MCF 10A (cell line): ENCODE results near the gene IRAK3. TPM values are rescaled to one million over a fixed set of nuclear protein-coding genes. Genes with fewer than 3 reads are reported as not detected.

Experiments
- BruUV-seq: library from RNA; stranded (reverse); fragments of 400-500 nt; replicated peaks from 2 replicates; lab custom pipeline; 2021; lab: Mats Ljungman, UMichigan
- CTCF ChIA-PET: fragments of 300-600 bp; sonication (Branson Sonifier 250); formaldehyde crosslinking; extraction: SDS; loops from one replicate; lab custom pipeline; 2021; ENCODE audit warnings: antibody characterized with exemption, inconsistent platforms; lab: Yijun Ruan, JAX
- POLR2A ChIA-PET: fragments of 300-600, 350-650 bp; sonication (Branson Sonifier 250); formaldehyde crosslinking; extraction: SDS; loops from one replicate; lab custom pipeline; 2020; ENCODE audit warnings: antibody characterized with exemption, inconsistent platforms; lab: Yijun Ruan, JAX
- DNase-seq: peaks from one replicate; pipeline ENCODE4 v3.0.0-alpha.2; 2018; ENCODE audit not compliant: unreplicated experiment
- H3K27ac Mint-ChIP-seq: one replicate; pipeline ENCODE4 v1.8.0; 2022; ENCODE audit warnings: mild to moderate bottlenecking, low read depth, mixed read lengths; ENCODE audit not compliant: unreplicated experiment
- H3K27me3 Mint-ChIP-seq: one replicate; pipeline ENCODE4 v1.8.0; 2022; ENCODE audit warnings: mixed read lengths; ENCODE audit not compliant: insufficient read depth, unreplicated experiment
- H3K36me3 Mint-ChIP-seq: one replicate; pipeline ENCODE4 v1.8.0; 2022; ENCODE audit warnings: mild to moderate bottlenecking, moderate library complexity, mixed read lengths; ENCODE audit not compliant: insufficient read depth, unreplicated experiment
- H3K4me1 Mint-ChIP-seq: one replicate; pipeline ENCODE4 v1.8.0; 2022; ENCODE audit warnings: mixed read lengths; ENCODE audit not compliant: insufficient read depth, unreplicated experiment
- H3K4me3 Mint-ChIP-seq: one replicate; pipeline ENCODE4 v1.8.0; 2022; ENCODE audit warnings: mild to moderate bottlenecking, moderate library complexity, mixed read lengths; ENCODE audit not compliant: unreplicated experiment
- H3K9me3 Mint-ChIP-seq: one replicate; pipeline ENCODE4 v1.8.0; 2022; ENCODE audit warnings: mixed read lengths; ENCODE audit not compliant: unreplicated experiment
- CTCF ChIP-seq: fragments of 200-600 bp; IDR thresholded peaks from one replicate; pipeline ENCODE4 v1.8.0; 2022; ENCODE audit warnings: antibody characterized with exemption, mild to moderate bottlenecking; ENCODE audit not compliant: unreplicated experiment
- intact Hi-C: fragments of 100-400 bp; cut with micrococcal nuclease; formaldehyde crosslinking; loops from 2 replicates; pipeline ENCODE4 v1.14.1; 2022
- total RNA-seq: library from RNA; stranded (reverse); gene quantifications from 2 replicates; pipeline ENCODE4 v1.2.3, GENCODE V29; 2022

Gene IRAK3
- total RNA-seq, 1 experiment from 2014 or later: not detected

GRCh38 chr12:66280561-66280960 lies 91.5 kb downstream of the IRAK3 start:
- no TSS peak for BruUV-seq
- Mint-ChIP-seq H3K27ac (no peak overlapping the region), H3K27me3 (peaks cover 36% of the 10 kb centered on the region), H3K4me1 (no peaks in the 10 kb centered on the region), H3K4me3 (no peak overlapping the region), H3K9me3 (peaks cover 9% of the 10 kb centered on the region), H3K36me3 (no peaks in the 10 kb centered on the region)
- POLR2A ChIA-PET: no interaction called here
- no peak for DNase-seq
- CTCF ChIA-PET: interaction anchor here (1.8 kb wide), 1 partner anchor 10 kb away, joined by 9 read pairs; no protein-coding TSS in a partner anchor
- intact Hi-C loops: no loop called here
- no peak for TF ChIP-seq CTCF

- Mint-ChIP-seq H3K27ac (no peak overlapping the region), H3K9me3 (peaks cover 9% of the 10 kb centered on the region), H3K4me1 (no peaks in the 10 kb centered on the region), H3K36me3 (no peaks in the 10 kb centered on the region), H3K27me3 (peaks cover 24% of the 10 kb centered on the region), H3K4me3 (no peak overlapping the region)
- no peak for TF ChIP-seq CTCF
- no TSS peak for BruUV-seq
- ChIA-PET POLR2A (no interaction called here), CTCF (interaction anchor here (1.8 kb wide), 1 partner anchor 12 kb away, joined by 9 read pairs; no protein-coding TSS in a partner anchor)
- intact Hi-C loops: no loop called here
- no peak for DNase-seq
These were observed 93.2 kb downstream of the IRAK3 start for GRCh38 chr12:66282244-66282643.

- Mint-ChIP-seq H3K4me1 (no peaks in the 10 kb centered on the region), H3K9me3 (no peaks in the 10 kb centered on the region), H3K36me3 (no peaks in the 10 kb centered on the region), H3K27ac (no peak overlapping the region), H3K27me3 (peaks cover 21% of the 10 kb centered on the region), H3K4me3 (no peak overlapping the region)
- intact Hi-C loops: no loop called here
- ChIA-PET POLR2A (no interaction called here), CTCF (no interaction called here)
- TF ChIP-seq CTCF: no peak
- DNase-seq: no peak
- no TSS peak for BruUV-seq
These were observed 98.3 kb downstream of the IRAK3 start for GRCh38 chr12:66287275-66287674.

- no peak overlapping the region for H3K27ac Mint-ChIP-seq
- no peak overlapping the region for H3K4me3 Mint-ChIP-seq
- intact Hi-C loops: no loop called here
- H3K36me3 Mint-ChIP-seq: no peaks in the 10 kb centered on the region
- no peak for TF ChIP-seq CTCF
- POLR2A ChIA-PET: no interaction called here
- no TSS peak for BruUV-seq
- no peaks in the 10 kb centered on the region for H3K9me3 Mint-ChIP-seq
- CTCF ChIA-PET: interaction anchor here (0.7 kb wide), 1 partner anchor 41 kb away, joined by 3 read pairs; no protein-coding TSS in a partner anchor
- no peak for DNase-seq
- H3K4me1 Mint-ChIP-seq: no peaks in the 10 kb centered on the region
- peaks cover 27% of the 10 kb centered on the region for H3K27me3 Mint-ChIP-seq
These were observed 99.1 kb downstream of the IRAK3 start for GRCh38 chr12:66288121-66288520.
